ENCODE measurements around the gene KIF19.

The KIF19 gene

DNA sequence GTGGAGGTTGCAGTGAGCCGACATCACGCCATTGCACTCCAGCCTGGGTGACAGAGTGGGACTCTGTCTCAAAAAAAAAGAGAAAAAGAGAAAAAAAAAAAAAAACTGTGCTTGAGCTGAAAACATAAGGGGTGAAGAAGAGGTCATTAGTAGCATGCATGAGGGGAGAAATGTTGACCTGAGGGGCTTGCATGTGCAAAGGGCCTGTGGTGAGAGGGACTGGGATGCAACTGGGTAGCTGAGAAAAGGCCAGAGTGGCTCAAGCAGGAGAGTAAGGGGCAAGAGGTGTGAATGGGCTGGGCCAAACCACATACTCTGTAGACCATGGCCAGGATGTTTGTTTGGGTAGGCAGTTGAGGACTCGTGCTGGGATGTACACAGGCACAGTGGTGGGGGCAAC lies 3.4 kb downstream of the KIF19 start:
- no peak for ATAC-seq
- TF ChIP-seq, protein P1, sequence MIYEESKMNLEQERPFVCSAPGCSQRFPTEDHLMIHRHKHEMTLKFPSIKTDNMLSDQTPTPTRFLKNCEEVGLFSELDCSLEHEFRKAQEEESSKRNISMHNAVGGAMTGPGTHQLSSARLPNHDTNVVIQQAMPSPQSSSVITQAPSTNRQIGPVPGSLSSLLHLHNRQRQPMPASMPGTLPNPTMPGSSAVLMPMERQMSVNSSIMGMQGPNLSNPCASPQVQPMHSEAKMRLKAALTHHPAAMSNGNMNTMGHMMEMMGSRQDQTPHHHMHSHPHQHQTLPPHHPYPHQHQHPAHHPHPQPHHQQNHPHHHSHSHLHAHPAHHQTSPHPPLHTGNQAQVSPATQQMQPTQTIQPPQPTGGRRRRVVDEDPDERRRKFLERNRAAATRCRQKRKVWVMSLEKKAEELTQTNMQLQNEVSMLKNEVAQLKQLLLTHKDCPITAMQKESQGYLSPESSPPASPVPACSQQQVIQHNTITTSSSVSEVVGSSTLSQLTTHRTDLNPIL (CRISPR knock-in tag; IDR thresholded peaks at IDR 0.05; ENCODE audit: low read depth): no peak
- TF ChIP-seq TOX (CRISPR knock-in tag; IDR thresholded peaks at IDR 0.05; ENCODE audit: borderline replicate concordance) (no peak), ESRRG (CRISPR knock-in tag; IDR thresholded peaks at IDR 0.05) (no peak), CSRNP3 (CRISPR knock-in tag; IDR thresholded peaks at IDR 0.05) (no peak), PPARA (CRISPR knock-in tag; IDR thresholded peaks at IDR 0.05; ENCODE audit: borderline replicate concordance) (no peak), TCF4 (CRISPR knock-in tag; IDR thresholded peaks at IDR 0.05; ENCODE audit: borderline replicate concordance) (no peak), ZFP3 (CRISPR knock-in tag; IDR thresholded peaks at IDR 0.05) (no peak), CSDC2 (CRISPR knock-in tag; IDR thresholded peaks at IDR 0.05) (no peak), PATZ1 (CRISPR knock-in tag; IDR thresholded peaks at IDR 0.05; ENCODE audit: borderline replicate concordance) (no peak), ZFP30 (CRISPR knock-in tag; IDR thresholded peaks at IDR 0.05) (no peak), ZNF8 (CRISPR knock-in tag; IDR thresholded peaks at IDR 0.05) (no peak), ZNF70 (CRISPR knock-in tag; IDR thresholded peaks at IDR 0.05) (no peak), GLIS3 (CRISPR knock-in tag; IDR thresholded peaks at IDR 0.05) (no peak), BACH2 (CRISPR knock-in tag; IDR thresholded peaks at IDR 0.05; ENCODE audit: borderline replicate concordance) (no peak)
- TF ChIP-seq, protein P2, sequence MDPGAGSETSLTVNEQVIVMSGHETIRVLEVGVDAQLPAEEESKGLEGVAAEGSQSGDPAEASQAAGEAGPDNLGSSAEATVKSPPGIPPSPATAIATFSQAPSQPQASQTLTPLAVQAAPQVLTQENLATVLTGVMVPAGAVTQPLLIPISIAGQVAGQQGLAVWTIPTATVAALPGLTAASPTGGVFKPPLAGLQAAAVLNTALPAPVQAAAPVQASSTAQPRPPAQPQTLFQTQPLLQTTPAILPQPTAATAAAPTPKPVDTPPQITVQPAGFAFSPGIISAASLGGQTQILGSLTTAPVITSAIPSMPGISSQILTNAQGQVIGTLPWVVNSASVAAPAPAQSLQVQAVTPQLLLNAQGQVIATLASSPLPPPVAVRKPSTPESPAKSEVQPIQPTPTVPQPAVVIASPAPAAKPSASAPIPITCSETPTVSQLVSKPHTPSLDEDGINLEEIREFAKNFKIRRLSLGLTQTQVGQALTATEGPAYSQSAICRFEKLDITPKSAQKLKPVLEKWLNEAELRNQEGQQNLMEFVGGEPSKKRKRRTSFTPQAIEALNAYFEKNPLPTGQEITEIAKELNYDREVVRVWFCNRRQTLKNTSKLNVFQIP (CRISPR knock-in tag; IDR thresholded peaks at IDR 0.05; ENCODE audit: borderline replicate concordance, low read depth): no peak
- TF ChIP-seq, protein P3, sequence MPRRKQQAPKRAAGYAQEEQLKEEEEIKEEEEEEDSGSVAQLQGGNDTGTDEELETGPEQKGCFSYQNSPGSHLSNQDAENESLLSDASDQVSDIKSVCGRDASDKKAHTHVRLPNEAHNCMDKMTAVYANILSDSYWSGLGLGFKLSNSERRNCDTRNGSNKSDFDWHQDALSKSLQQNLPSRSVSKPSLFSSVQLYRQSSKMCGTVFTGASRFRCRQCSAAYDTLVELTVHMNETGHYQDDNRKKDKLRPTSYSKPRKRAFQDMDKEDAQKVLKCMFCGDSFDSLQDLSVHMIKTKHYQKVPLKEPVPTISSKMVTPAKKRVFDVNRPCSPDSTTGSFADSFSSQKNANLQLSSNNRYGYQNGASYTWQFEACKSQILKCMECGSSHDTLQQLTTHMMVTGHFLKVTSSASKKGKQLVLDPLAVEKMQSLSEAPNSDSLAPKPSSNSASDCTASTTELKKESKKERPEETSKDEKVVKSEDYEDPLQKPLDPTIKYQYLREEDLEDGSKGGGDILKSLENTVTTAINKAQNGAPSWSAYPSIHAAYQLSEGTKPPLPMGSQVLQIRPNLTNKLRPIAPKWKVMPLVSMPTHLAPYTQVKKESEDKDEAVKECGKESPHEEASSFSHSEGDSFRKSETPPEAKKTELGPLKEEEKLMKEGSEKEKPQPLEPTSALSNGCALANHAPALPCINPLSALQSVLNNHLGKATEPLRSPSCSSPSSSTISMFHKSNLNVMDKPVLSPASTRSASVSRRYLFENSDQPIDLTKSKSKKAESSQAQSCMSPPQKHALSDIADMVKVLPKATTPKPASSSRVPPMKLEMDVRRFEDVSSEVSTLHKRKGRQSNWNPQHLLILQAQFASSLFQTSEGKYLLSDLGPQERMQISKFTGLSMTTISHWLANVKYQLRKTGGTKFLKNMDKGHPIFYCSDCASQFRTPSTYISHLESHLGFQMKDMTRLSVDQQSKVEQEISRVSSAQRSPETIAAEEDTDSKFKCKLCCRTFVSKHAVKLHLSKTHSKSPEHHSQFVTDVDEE (CRISPR knock-in tag; IDR thresholded peaks at IDR 0.05): no peak

DNA sequence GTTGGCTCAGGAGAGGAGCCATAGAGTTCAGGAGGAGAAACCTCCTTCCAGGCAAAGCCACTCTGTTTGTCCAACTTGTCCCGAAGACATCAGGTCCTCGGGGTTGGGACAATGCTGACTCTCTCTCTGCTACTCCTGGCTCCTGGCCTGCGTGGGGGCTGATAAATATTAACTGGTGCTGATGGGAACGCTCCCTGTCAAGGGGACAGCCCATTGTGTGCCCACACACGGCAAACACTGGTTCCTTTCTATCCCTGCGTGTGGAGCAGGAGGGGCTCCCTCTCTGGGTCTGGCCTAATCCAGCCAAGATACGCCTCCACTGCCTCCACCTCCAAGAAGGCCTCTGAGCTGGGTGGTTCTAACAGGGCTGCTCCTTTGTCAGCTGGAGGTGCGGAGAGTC lies 4.4 kb downstream of the KIF19 start:
- no peak for ATAC-seq

GRCh38 chr17:74332017-74332650 lies 6.1 kb downstream of the KIF19 start:
- TF ChIP-seq PPARA (CRISPR knock-in tag; IDR thresholded peaks at IDR 0.05; ENCODE audit: borderline replicate concordance): no peak
- TF ChIP-seq ZFP30 (CRISPR knock-in tag; IDR thresholded peaks at IDR 0.05): no peak
- no peak for TF ChIP-seq ZNF8 (CRISPR knock-in tag; IDR thresholded peaks at IDR 0.05)
- TF ChIP-seq ESRRG (CRISPR knock-in tag; IDR thresholded peaks at IDR 0.05): no peak
- TF ChIP-seq ZFP3 (CRISPR knock-in tag; IDR thresholded peaks at IDR 0.05): no peak
- TF ChIP-seq, protein P2 (CRISPR knock-in tag; IDR thresholded peaks at IDR 0.05; ENCODE audit: borderline replicate concordance, low read depth): no peak
- TF ChIP-seq ZNF70 (CRISPR knock-in tag; IDR thresholded peaks at IDR 0.05): no peak
- no peak for TF ChIP-seq RARB (CRISPR knock-in tag; IDR thresholded peaks at IDR 0.05)
- no peak for TF ChIP-seq PATZ1 (CRISPR knock-in tag; IDR thresholded peaks at IDR 0.05; ENCODE audit: borderline replicate concordance)
- TF ChIP-seq GLIS3 (CRISPR knock-in tag; IDR thresholded peaks at IDR 0.05): no peak
- no peak for TF ChIP-seq ZNF565 (CRISPR knock-in tag; conservative IDR thresholded peaks at IDR 0.05; ENCODE audit: low read depth)
- no peak for TF ChIP-seq SNAI2 (CRISPR knock-in tag; IDR thresholded peaks at IDR 0.05)
- no peak for ATAC-seq

More for the DNA sequence above, 4.4 kb downstream of the KIF19 start:
- TF ChIP-seq BACH2 (CRISPR knock-in tag; IDR thresholded peaks at IDR 0.05; ENCODE audit: borderline replicate concordance) (no peak), TCF4 (CRISPR knock-in tag; IDR thresholded peaks at IDR 0.05; ENCODE audit: borderline replicate concordance) (no peak), ZFP30 (CRISPR knock-in tag; IDR thresholded peaks at IDR 0.05) (no peak), CSDC2 (CRISPR knock-in tag; IDR thresholded peaks at IDR 0.05) (no peak)
